PC-3 (cell line): ENCODE results near the gene TBCCD1. TPM values are rescaled to one million over a fixed set of nuclear protein-coding genes. Genes with fewer than 3 reads are reported as not detected.

Experiments
- ATAC-seq: fragments of 200-7000 bp; cut with Tn5 transposase; 2 replicates; pipeline ENCODE4 v1.9.1; 2020; ENCODE audit warnings: mild to moderate bottlenecking, moderate library complexity
- BruUV-seq: library from RNA; stranded (reverse); fragments of 400-500 nt; replicated peaks from 2 replicates; lab custom pipeline; 2021; lab: Mats Ljungman, UMichigan
- CTCF ChIA-PET: fragments of 300-600 bp; sonication (Branson Sonifier 250); formaldehyde crosslinking; loops from one replicate; lab custom pipeline; 2022; ENCODE audit warnings: antibody characterized with exemption; lab: Charles Lee
- POLR2A ChIA-PET: fragments of 300-600 bp; sonication (Branson Sonifier 250); formaldehyde crosslinking; loops from one replicate; lab custom pipeline; 2022; ENCODE audit warnings: antibody characterized with exemption; ENCODE audit not compliant: unreplicated experiment; lab: Charles Lee
- DNase-seq: peaks from one replicate; pipeline ENCODE4 v3.0.0-alpha.2; 2015
- H2AFZ ChIP-seq: fragments of 300-600 bp; sonication (generic); 2 replicates; pipeline ENCODE4 v1.6.0; 2016; ENCODE audit warnings: antibody characterized with exemption, low read length
- H3F3A ChIP-seq: fragments of 300-600 bp; sonication (generic); one replicate; pipeline ENCODE4 v1.6.0; 2017; ENCODE audit warnings: antibody characterized with exemption, low read length, control low read depth, mild to moderate bottlenecking; ENCODE audit not compliant: unreplicated experiment
- H3K27ac ChIP-seq: fragments of 300-600 bp; sonication (generic); 2 replicates; pipeline ENCODE4 v1.5.1; 2016; ENCODE audit warnings: mild to moderate bottlenecking, low read length
- H3K27me3 ChIP-seq: fragments of 300-600 bp; sonication (generic); 2 replicates; pipeline ENCODE4 v1.6.1; 2016; ENCODE audit warnings: low read length, mixed read lengths
- H3K36me3 ChIP-seq: fragments of 300-600 bp; sonication (generic); 2 replicates; pipeline ENCODE4 v1.6.1; 2016; ENCODE audit warnings: low read depth, mixed run types, low read length, mixed read lengths
- H3K4me1 ChIP-seq: fragments of 300-600 bp; sonication (generic); 2 replicates; pipeline ENCODE4 v1.5.1; 2016; ENCODE audit warnings: low read length; ENCODE audit not compliant: insufficient read depth
- H3K4me2 ChIP-seq: fragments of 300-600 bp; sonication (generic); 2 replicates; pipeline ENCODE4 v1.6.0; 2016; ENCODE audit warnings: low read length
- H3K4me3 ChIP-seq: fragments of 300-600 bp; sonication (generic); 2 replicates; pipeline ENCODE4 v1.5.1; 2016; ENCODE audit warnings: mild to moderate bottlenecking, low read length, mixed read lengths
- H3K79me2 ChIP-seq: fragments of 300-600 bp; sonication (generic); 2 replicates; pipeline ENCODE4 v1.6.1; 2017; ENCODE audit warnings: low read length, mixed read lengths
- H3K9ac ChIP-seq: fragments of 300-600 bp; sonication (generic); 2 replicates; pipeline ENCODE4 v1.6.0; 2016; ENCODE audit warnings: mild to moderate bottlenecking, low read length
- H3K9me2 ChIP-seq: fragments of 300-600 bp; sonication (generic); replicated peaks from 2 replicates; pipeline ENCODE4 v1.6.1; 2016; ENCODE audit warnings: mixed run types, low read length, mixed read lengths
- H3K9me3 ChIP-seq: fragments of 300-600 bp; sonication (generic); 2 replicates; pipeline ENCODE4 v1.6.1; 2016; ENCODE audit warnings: low read length, mixed read lengths
- H4K20me1 ChIP-seq: fragments of 300-600 bp; sonication (generic); 2 replicates; pipeline ENCODE4 v1.6.1; 2016; ENCODE audit warnings: low read length, mixed read lengths
- EZH2 ChIP-seq: fragments of 300-600 bp; sonication (generic); IDR thresholded peaks from one replicate; pipeline ENCODE4 v1.6.1; 2017; ENCODE audit warnings: antibody characterized with exemption, mild to moderate bottlenecking, low read length; ENCODE audit not compliant: unreplicated experiment
- EZH2phosphoT487 ChIP-seq: fragments of 300-600 bp; sonication (generic); IDR thresholded peaks from 2 replicates; pipeline ENCODE4 v1.6.1; 2018; ENCODE audit warnings: mild to moderate bottlenecking, antibody characterized with exemption, low read length, borderline replicate concordance
- intact Hi-C: fragments of 100-400 bp; cut with micrococcal nuclease; formaldehyde crosslinking; loops from 2 replicates; pipeline ENCODE4 v1.9.0; 2023
- total RNA-seq: library from RNA; depleted of rRNA; stranded (reverse); fragments of >200 nt; gene quantifications from 2 replicates; pipeline ENCODE4 v1.2.3, GENCODE V29; 2014
- TF ChIP-seq, protein P1 (sequence below): fragments of 300-600 bp; sonication (generic); conservative IDR thresholded peaks from 2 replicates; pipeline ENCODE4 v1.5.1; 2017; ENCODE audit warnings: antibody characterized with exemption, low read depth, mild to moderate bottlenecking, low read length

TBCCD1 gene
- total RNA-seq, 1 experiment from 2014 or later: 17.0 TPM

GRCh38 chr3:186612065-186612464, 44.9 kb upstream of the TBCCD1 start:
- Histone ChIP-seq H3K9ac (no peak overlapping the region), H3K27me3 (no peaks in the 10 kb centered on the region), H3F3A (no peaks in the 10 kb centered on the region), H3K36me3 (no peaks in the 10 kb centered on the region), H3K4me2 (no peak overlapping the region), H3K27ac (no peak overlapping the region), H4K20me1 (no peaks in the 10 kb centered on the region), H3K4me1 (peaks cover 10% of the 10 kb centered on the region), H3K9me2 (no peaks in the 10 kb centered on the region), H2AFZ (no peak overlapping the region), H3K9me3 (no peaks in the 10 kb centered on the region), H3K79me2 (no peaks in the 10 kb centered on the region), H3K4me3 (no peak overlapping the region)
- TF ChIP-seq, protein P1, sequence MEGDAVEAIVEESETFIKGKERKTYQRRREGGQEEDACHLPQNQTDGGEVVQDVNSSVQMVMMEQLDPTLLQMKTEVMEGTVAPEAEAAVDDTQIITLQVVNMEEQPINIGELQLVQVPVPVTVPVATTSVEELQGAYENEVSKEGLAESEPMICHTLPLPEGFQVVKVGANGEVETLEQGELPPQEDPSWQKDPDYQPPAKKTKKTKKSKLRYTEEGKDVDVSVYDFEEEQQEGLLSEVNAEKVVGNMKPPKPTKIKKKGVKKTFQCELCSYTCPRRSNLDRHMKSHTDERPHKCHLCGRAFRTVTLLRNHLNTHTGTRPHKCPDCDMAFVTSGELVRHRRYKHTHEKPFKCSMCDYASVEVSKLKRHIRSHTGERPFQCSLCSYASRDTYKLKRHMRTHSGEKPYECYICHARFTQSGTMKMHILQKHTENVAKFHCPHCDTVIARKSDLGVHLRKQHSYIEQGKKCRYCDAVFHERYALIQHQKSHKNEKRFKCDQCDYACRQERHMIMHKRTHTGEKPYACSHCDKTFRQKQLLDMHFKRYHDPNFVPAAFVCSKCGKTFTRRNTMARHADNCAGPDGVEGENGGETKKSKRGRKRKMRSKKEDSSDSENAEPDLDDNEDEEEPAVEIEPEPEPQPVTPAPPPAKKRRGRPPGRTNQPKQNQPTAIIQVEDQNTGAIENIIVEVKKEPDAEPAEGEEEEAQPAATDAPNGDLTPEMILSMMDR: no peak
- ChIA-PET POLR2A (no interaction called here), CTCF (no interaction called here)
- no TSS peak for BruUV-seq
- no peak for DNase-seq
- no peak for ATAC-seq
- intact Hi-C loops: no loop called here

DNA sequence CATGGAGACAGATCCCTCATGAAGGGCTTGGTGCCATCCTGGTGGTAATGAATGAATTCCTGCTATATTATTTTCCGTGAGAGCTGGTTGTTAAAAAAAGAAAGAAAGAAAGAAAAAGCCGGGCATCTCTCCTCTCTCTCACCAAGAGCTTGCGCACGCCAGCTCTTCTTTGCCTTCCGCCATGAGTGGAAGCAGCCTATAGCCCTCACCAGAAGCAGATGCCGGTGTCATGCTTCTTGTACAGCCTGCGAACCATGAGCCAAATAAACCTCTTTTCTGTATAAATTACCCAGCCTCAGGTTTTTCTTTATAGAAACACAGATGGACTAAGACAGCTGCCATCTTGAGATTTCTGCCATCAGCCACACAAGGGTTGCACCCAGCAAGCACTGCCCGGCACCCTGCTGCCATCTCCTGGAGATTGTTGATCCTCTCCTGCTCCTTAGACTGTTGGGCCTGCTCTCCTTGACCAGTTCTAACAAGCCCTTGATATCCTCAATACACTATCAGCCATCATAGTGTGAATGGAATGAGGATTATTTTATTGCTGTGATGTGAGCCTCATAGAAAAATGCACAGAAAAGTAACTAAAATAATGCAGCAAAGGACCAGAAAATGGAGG, 42.2 kb upstream of the TBCCD1 start:
- DNase-seq (peak; percentile 61), ATAC-seq (peak; percentile 82)
- ChIA-PET CTCF (no interaction called here), POLR2A (no interaction called here)
- no TSS peak for BruUV-seq
- Histone ChIP-seq H3K27me3 (no peaks in the 10 kb centered on the region), H3K9me2 (no peaks in the 10 kb centered on the region), H3F3A (no peaks in the 10 kb centered on the region), H3K9ac (no peak overlapping the region), H3K79me2 (no peaks in the 10 kb centered on the region), H3K36me3 (no peaks in the 10 kb centered on the region), H3K27ac (no peak overlapping the region), H3K4me1 (peaks cover 8% of the 10 kb centered on the region), H3K4me2 (no peak overlapping the region), H3K4me3 (no peak overlapping the region), H2AFZ (no peak overlapping the region), H3K9me3 (no peaks in the 10 kb centered on the region), H4K20me1 (no peaks in the 10 kb centered on the region)
- TF ChIP-seq EZH2: no peak
- TF ChIP-seq EZH2phosphoT487: no peak
- TF ChIP-seq, protein P1: peak; percentile 67
- intact Hi-C loops: no loop called here

- Histone ChIP-seq H3K4me3 (no peak overlapping the region), H3K79me2 (no peaks in the 10 kb centered on the region), H4K20me1 (no peaks in the 10 kb centered on the region), H3K9me2 (no peaks in the 10 kb centered on the region), H3K27me3 (no peaks in the 10 kb centered on the region), H2AFZ (no peak overlapping the region), H3K4me1 (peaks cover 8% of the 10 kb centered on the region), H3K36me3 (no peaks in the 10 kb centered on the region), H3K27ac (no peak overlapping the region), H3F3A (no peaks in the 10 kb centered on the region), H3K9me3 (no peaks in the 10 kb centered on the region), H3K9ac (no peak overlapping the region), H3K4me2 (no peak overlapping the region)
- no peak for ATAC-seq
- ChIA-PET CTCF (no interaction called here), POLR2A (no interaction called here)
- DNase-seq: no peak
- intact Hi-C loops: no loop called here
- TF ChIP-seq EZH2 (no peak), EZH2phosphoT487 (no peak)
- TF ChIP-seq, protein P1: no peak
- no TSS peak for BruUV-seq
These were observed 41.6 kb upstream of the TBCCD1 start for GRCh38 chr3:186608624-186609215.
